AML-193 (cell line): ENCODE data around the gene AUH.

Experiments
- DNase-seq, 2 experiments: peaks; one replicate each; lab custom pipeline; 2025; lab: John Stamatoyannopoulos, UW

The AUH gene

GRCh38 chr9:91164724-91165520 lies 196.8 kb downstream of the AUH start:
- peak; percentile 87 to 88 for DNase-seq
